ENCODE results near the gene ACAN. TPM values are rescaled to one million over a fixed set of nuclear protein-coding genes. Genes with fewer than 3 reads are reported as not detected.
"Not testable (repeated sequence)": the region's sequence is repeated elsewhere in the genome, so short reads cannot be mapped to it uniquely, and the experiment has no call there.

Gene ACAN
- total and polyA plus RNA-seq, 2 of the 8 experiments (the other 6 are each of a cell fraction or from before 2014, with no cell fraction given), result 0.71 to 0.73 TPM

- POLR2A ChIA-PET (ENCODE audit: partially characterized antibody), result interaction anchor here (0.6 to 2.3 kb wide), 4 partner anchors 9 to 53 kb away, joined by 3 to 6 read pairs (median 4); no protein-coding TSS in a partner anchor
- peak in 1 of 2 experiments; percentile 38 for DNase-seq (ENCODE audit: low read depth in 1 of 2, low spot score in 2 of 2)
- H3K79me1 ChIP-seq (ENCODE audit: low read depth, low read length); H2BK120ac ChIP-seq (replicated peaks; ENCODE audit: low read depth, low read length); H3K9ac ChIP-seq (replicated peaks in 1 of 4; ENCODE audit: extremely low read depth in 1 of 4, low read depth in 3 of 4, low read length in 3 of 4); H2BK15ac ChIP-seq (ENCODE audit: low read length); H4K5ac ChIP-seq (ENCODE audit: insufficient read length, low read depth, low read length); H3K4me2 ChIP-seq (ENCODE audit: insufficient read depth in 1 of 2, low read depth in 2 of 2, low read length in 2 of 2); H3K23ac ChIP-seq (ENCODE audit: insufficient read length); H2BK5ac ChIP-seq (ENCODE audit: low read depth, low read length); H3K27ac ChIP-seq (ENCODE audit: low read depth, low read length); H3K9me3 ChIP-seq (ENCODE audit: insufficient read depth in 2 of 2, low read depth in 1 of 2, low read length in 1 of 2); H3K4ac ChIP-seq (replicated peaks; ENCODE audit: insufficient read length, low read depth, low read length); H4K91ac ChIP-seq (replicated peaks; ENCODE audit: insufficient read length, low read length); H3K14ac ChIP-seq (ENCODE audit: insufficient read length); H3K4me3 ChIP-seq (ENCODE audit: extremely low read depth in 1 of 4, insufficient read depth in 2 of 4, low read depth in 3 of 4, low read length in 4 of 4); H3K36me3 ChIP-seq (ENCODE audit: control insufficient read depth in 2 of 4, insufficient read depth in 4 of 4, low read length in 3 of 4); H3K18ac ChIP-seq (ENCODE audit: extremely low read depth, low read length); H3K56ac ChIP-seq (replicated peaks; ENCODE audit: insufficient read length, low read depth, low read length); H3K23me2 ChIP-seq (ENCODE audit: low read depth, low read length); H3K27me3 ChIP-seq (replicated peaks in 1 of 4; ENCODE audit: control insufficient read depth in 3 of 4, extremely low read depth in 1 of 4, insufficient read depth in 3 of 4, low read length in 3 of 4); H2AFZ ChIP-seq (ENCODE audit: low read length); H4K8ac ChIP-seq (ENCODE audit: extremely low read depth, insufficient read depth, low read length); H3K79me2 ChIP-seq (ENCODE audit: control insufficient read depth in 1 of 2, insufficient read depth in 2 of 2, low read length in 2 of 2); H2BK12ac ChIP-seq (ENCODE audit: low read depth, low read length); H2AK5ac ChIP-seq (ENCODE audit: low read depth, low read length); H2BK20ac ChIP-seq (ENCODE audit: low read length); FAIRE-seq; H4K20me1 ChIP-seq (replicated peaks in 1 of 2; ENCODE audit: control insufficient read depth in 1 of 2, insufficient read depth in 2 of 2, low read length in 2 of 2); H3K4me1 ChIP-seq (replicated peaks in 1 of 4; ENCODE audit: control insufficient read depth in 3 of 4, insufficient read depth in 4 of 4, low read length in 3 of 4): not testable (repeated sequence)
- CTCF ChIA-PET (ENCODE audit: partially characterized antibody), result interaction anchor here (2.0 to 2.1 kb wide), 2 partner anchors 16 to 18 kb away, joined by 5 to 9 read pairs; no protein-coding TSS in a partner anchor
- WGBS, 2 experiments (ENCODE audit: extremely low coverage in 1 of 2, insufficient coverage in 1 of 2, insufficient read length in 1 of 2, insufficient replicate concordance in 2 of 2, low coverage in 1 of 2, low lambda C conversion rate in 2 of 2, missing lambda C conversion rate in 1 of 2), result 91% methylated on average over 9 of the region's 12 CpGs; no CpG with 5 or more reads in 1 of the 2 experiments
Measured at GRCh38 chr15:88920892-88921435, 117.7 kb downstream of the ACAN start.

Other genes starting within 250 kb of the ACAN start
- gene AEN, start 182.1 kb upstream of the ACAN start, total RNA-seq (2021; fragmentation: NEBNext Ultra II Directional; extraction: Animal tissue kit (Norgen Biotek cat#: 25700)), result 122 and 125 TPM in 2 replicates
- gene AEN, start 182.1 kb upstream of the ACAN start, polyA plus RNA-seq (2011; rRNA removed), result 112 and 167 TPM in 2 replicates
- 2.9 and 4.0 TPM in 2 replicates for gene ISG20, start 164.4 kb upstream of the ACAN start, total RNA-seq (2021; fragmentation: NEBNext Ultra II Directional; extraction: Animal tissue kit (Norgen Biotek cat#: 25700))
- 5.0 and 5.2 TPM in 2 replicates for gene ISG20, start 164.4 kb upstream of the ACAN start, polyA plus RNA-seq (2011; rRNA removed)
- 76.2 and 80.9 TPM in 2 replicates for gene HAPLN3, start 92.1 kb downstream of the ACAN start, total RNA-seq (2021; fragmentation: NEBNext Ultra II Directional; extraction: Animal tissue kit (Norgen Biotek cat#: 25700))
- 79.7 and 115 TPM in 2 replicates for gene HAPLN3, start 92.1 kb downstream of the ACAN start, polyA plus RNA-seq (2011; rRNA removed)
- 1,211 and 1,237 TPM in 2 replicates for gene MFGE8, start 109.9 kb downstream of the ACAN start, total RNA-seq (2021; fragmentation: NEBNext Ultra II Directional; extraction: Animal tissue kit (Norgen Biotek cat#: 25700))
- 2,117 and 2,643 TPM in 2 replicates for gene MFGE8, start 109.9 kb downstream of the ACAN start, polyA plus RNA-seq (2011; rRNA removed)